ENCODE results near the gene DOCK10.
A peak's percentile ranks its signal among the peaks of the same experiment; 100 is the strongest.
"Not testable (repeated sequence)": the region's sequence is repeated elsewhere in the genome, so short reads cannot be mapped to it uniquely, and the experiment has no call there.

DOCK10 gene

DNA sequence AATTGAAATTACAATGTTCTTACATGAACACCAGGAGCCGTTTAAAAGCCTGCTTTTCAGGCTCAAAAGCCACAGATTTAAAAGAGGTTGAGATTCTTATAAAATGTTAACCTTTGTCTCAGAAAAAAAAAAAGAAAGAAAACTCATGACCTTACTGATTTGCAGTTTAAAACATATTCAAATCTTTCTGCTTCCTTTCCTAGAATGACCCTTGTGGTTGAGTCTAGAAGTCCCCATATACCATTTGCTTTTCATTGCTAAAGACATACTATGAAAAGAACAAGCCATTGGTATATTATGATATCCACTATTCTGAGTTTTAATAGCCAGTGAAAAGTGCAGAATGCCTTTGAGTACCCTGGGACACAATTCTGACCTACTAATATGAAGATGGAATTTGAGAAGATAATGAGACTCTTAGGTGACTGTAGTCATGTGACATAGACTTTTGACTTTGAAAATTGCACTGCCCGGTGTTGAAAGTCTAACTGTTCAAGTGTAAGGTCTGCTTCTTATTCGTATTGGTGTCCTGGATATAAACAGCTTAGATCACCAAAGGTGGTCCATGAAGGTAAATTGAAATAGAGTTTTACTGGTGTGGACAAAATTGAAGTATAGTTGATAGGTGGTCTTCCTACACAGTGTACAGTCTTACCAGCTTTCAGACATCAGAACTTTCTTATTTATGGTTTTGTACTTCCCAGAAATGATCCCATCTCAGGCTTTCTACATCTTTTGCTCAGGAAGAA lies 117.0 kb downstream of the DOCK10 start:
- no peak for DNase-seq (ENCODE audit: extremely low read depth in 1 of 2, low read depth in 1 of 2)

DNA sequence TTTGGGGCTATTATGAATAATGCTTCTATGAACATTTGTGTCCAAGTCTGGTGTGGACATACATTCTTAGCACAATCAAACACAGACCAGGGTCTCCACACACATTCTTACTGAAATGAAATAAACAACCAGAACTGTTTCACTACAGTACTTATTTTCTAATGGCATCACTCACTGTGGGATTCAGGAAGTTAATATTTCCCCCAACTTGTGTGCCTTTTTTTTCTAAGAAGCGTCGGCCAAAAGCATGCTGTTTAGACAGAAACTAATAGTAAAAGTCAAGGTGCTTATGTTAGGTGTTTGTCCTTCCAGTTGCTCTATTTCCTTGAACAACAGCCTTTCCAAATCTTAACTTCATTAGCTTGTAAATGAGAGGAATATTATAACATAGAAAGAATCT lies 117.6 kb downstream of the DOCK10 start:
- DNase-seq (ENCODE audit: extremely low read depth in 1 of 2, low read depth in 1 of 2): no peak

DNA sequence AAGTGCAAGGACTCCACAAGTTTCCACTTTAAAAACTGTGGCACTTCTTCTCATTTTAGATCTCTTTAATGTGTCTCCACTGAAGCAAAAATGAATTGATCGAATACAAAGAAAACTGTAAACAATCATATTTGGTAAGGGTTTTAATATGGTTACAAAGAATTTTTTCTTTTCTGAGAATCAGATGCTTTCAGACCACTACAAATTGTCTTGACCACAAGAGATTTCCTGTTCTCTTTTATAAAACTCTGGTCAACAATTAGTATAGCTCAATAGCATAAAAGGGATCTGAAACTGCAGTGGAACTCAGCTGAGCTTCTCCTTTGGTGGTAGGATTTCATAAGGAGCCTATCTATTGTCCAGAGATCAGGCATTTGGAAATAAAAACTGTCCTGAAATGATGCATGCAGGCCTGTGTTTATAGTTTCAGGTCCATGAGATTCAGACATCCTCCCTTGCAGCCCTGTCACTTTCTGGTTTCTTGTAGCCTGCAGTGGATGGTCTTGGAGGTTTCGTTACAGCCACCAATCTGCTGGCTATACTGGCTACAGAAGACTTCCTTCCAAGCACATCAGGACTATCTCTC lies 120.0 kb downstream of the DOCK10 start:
- DNase-seq (ENCODE audit: extremely low read depth in 1 of 2, low read depth in 1 of 2): no peak

DNA sequence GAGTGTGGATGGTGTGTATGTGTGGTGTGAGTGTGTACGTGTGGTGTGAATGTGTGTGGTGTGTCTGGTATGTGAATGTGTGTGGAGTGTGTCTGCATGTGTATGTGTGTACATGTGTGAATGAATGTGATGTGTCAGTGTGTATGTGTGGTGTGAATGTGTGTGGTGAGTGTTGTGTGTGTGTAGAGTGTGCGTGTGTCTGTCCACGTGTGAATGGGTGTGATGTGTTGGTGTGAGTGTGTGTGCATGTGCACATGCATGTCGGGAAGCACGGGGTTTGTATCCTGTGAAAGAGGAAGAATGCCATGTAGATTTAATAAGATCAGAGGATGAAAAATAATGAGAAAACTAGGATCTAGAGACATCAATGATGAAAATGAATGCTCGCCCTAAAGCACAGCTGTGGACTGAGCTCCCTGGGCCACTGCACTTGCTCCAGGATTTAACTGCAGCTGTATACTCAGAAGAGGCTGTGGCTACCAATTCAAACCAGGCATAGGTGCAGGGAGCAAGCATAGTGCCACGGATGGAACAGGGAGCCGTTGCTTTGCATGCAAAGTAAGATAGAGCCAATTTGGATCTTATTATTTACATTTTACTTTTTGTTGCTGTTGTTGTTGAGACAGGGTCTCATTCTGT lies 122.7 kb downstream of the DOCK10 start:
- no peak for DNase-seq (ENCODE audit: extremely low read depth in 1 of 2, low read depth in 1 of 2)

DNA sequence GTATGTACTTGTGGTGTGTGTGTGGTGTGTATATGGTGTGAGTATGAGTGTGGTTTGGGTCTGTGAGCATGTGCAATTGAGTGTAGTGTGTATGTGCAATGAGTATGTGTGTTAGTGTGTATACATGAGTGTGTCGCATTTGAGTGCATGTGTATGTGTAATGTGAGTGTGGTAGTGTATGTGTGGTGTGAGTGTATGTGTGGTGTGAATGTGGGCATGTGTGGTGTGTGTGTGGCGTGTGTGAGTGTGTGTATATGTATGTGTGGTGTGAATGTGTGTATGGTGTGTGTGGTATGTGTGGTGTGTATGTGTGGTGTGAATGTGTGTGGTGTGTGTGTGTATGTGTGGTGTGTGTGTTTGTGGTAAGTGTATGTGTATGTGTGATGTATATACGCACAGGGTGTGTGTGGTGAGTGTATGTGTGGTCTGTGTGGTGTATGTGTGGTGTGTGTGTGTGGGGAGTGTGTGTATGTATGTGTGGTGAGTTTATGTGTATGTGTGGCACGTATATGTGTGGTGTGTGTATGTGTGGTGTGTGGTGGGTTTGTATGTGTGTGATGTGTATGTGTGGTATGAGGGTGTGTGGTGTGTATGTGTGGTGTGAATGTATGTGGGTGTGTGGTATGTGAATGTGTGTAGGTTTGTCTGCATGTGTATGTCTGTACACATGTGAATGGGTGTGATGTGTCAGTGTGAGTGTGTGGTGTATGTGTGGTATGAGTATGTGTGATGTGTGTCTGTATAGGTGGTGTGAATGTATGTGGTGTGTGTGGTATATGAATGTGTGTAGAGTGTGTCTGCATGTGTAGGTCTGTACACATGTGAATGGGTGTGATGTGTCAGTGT lies 123.4 kb downstream of the DOCK10 start:
- no peak for DNase-seq (ENCODE audit: extremely low read depth in 1 of 2, low read depth in 1 of 2)

DNA sequence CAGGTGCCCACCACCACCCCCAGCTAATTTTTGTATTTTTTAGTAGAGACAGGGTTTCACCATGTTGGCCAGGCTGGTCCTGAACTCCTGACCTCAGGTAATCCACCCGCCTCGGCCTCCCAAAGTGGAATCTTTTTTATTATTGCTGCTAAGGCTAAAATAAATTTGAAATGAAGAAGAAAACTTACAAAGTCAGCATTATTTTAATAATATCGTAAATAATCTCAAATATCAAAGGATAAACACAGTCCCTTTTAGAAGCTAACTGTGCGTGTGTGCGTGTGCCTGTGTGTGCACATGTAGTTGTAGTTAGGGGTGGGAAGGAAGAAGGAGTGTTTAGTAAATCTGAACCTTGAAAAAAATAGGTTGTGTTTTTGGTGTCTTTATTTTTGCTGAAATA lies 125.0 kb downstream of the DOCK10 start:
- not testable (repeated sequence) for DNase-seq (ENCODE audit: extremely low read depth in 1 of 2, low read depth in 1 of 2)

DNA sequence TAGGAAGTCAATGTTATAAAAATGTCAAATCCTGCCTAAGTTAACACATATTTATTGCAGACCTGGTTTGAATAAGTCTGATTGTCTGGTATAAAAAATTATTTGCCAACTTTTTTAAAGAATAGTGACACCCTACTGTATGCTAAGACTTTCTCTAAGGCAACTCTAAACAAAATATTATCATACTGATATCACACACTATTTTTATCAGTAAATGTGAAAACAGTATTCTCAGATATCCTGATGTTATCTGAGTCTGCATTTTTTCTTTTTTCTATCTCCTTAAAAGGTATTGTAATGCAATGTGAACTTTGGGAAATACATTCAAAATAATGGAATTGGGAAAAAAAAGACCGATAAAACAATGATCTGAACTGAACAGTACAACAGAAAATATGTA lies 127.1 kb downstream of the DOCK10 start:
- DNase-seq (ENCODE audit: extremely low read depth in 1 of 2, low read depth in 1 of 2): no peak

DNA sequence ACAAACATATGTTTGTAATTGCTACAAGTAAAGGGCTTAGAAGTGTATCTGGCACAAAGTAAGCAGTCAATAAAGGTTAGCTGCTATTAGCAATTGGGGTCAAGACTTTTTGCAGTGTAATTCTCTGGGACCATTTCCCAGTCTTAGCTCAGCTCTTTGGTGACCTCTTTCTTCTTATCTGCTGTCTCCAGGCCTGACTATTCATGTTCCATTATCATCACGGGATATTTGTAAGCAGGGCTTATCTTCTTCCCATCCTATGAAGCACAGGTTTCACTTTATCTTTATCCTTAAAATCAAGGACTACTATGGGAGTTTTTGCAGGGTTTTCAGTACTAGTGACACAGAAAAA lies 131.7 kb downstream of the DOCK10 start:
- DNase-seq (ENCODE audit: extremely low read depth in 1 of 2, low read depth in 1 of 2): no peak

DNA sequence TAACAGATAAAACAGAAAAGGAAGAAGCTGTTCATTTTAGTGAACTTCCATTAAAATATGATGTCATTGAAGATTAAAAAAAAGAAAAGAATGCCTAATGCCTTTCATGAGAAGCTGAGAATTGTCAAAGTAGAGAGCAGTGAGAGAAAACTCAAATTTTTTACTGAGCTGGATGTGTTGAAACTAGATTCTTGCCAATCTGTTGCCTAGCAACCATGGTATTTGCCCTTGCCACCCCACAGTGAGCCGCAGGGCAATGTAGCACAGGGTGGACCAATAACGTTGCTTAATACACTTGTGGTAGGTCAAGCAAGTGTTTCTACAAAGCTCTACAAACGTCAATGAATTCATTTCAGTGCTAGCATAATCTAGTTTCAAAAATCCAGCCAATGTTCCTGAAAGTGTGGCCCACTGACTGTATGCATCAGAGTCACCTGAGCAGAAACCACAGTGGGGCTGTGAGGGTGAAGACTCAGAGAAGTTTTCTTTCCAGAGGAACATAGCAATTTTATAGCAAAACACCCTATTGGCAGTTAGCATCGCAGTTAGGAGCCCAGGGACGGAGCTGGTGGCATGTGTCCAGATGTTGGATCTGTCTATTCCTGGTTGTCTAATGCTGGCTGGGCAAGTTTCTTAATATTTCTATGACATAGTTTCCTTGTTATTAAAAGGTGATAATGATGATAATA lies 132.2 kb downstream of the DOCK10 start:
- DNase-seq (ENCODE audit: extremely low read depth in 1 of 2, low read depth in 1 of 2): peak in 1 of 2 donors; percentile 26

DNA sequence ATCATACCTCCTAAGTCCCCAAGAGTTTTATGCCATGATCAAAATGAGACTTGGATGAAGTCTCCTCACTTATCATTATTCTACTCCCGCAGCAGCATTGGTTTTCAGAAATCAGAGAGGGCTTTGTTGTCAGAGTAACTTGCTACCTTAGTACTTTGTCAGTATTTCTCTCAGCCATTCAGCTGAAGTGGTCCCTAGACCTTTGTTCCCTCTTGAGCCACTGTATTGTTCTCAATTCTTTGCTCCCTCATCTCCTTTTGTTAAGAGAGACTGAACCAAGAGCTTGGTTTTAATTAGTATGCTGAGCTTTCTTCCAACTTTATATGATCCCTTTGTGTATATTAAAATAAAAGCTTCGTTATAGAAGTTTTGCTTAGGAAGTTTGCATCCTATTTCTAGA lies 133.4 kb downstream of the DOCK10 start:
- DNase-seq (ENCODE audit: extremely low read depth in 1 of 2, low read depth in 1 of 2): no peak

DNA sequence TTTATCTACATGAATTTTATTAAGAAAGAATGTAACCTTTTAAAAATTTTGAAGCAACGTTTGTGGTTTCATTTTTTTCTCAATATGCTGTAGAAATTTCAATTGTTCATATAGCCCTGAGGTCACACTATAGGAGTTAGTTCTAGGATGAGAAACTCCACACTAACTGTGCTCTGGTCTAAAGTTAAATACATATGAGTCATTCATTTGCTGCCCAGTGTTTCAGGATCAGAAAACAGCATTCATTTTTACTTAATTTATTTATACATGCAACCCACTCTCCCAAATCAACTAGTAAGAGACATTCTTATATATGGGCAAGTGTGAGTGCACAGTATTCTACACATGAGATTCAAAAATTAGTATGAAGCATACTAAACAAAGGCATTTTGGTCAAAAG lies 137.9 kb downstream of the DOCK10 start:
- no peak for DNase-seq (ENCODE audit: extremely low read depth in 1 of 2, low read depth in 1 of 2)

DNA sequence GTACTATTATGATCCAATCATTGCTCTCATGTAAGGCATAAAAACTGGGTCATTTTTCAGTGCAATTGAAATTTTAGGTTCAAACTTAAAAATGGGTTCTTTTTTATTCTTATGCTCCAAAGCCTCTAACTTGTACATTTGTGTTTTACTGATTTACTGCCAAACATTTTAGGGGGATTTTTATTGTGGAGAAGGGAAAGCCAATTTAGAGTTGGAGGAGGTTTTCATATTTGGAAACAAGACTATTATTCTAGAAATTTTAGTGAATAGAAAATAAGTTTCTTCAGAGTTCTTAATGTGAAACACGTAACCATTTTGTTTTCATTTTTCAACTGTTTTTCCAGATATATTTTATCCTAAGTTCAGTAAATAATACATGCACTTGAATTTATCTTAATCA lies 138.6 kb downstream of the DOCK10 start:
- no peak for DNase-seq (ENCODE audit: extremely low read depth in 1 of 2, low read depth in 1 of 2)

DNA sequence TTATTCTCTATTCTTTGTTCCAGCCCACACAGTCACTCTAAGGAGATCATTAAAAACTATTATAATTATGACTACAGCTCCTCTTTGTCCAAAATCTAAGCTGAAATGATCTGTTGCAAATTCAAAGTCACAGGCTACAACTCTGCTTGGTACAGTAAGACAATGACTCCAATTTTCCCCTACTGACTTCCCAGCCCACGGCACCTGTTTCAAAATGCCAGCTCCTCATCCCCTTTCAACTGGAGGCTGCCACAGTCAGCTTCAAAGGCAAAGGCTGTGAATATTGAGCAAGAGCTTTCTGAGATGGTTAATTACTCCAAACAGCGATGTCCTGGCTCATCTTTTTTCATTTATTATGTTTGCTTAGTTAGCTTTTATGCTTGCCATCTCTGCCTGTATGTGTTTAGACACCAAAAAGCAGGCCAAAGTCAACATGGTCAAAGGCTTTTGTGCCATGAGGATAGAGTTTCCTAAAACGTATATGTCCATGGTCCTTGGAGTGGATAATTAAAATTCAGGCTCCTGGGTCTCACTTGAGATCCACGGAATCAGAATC lies 141.1 kb downstream of the DOCK10 start:
- DNase-seq (ENCODE audit: extremely low read depth in 1 of 2, low read depth in 1 of 2): no peak

DNA sequence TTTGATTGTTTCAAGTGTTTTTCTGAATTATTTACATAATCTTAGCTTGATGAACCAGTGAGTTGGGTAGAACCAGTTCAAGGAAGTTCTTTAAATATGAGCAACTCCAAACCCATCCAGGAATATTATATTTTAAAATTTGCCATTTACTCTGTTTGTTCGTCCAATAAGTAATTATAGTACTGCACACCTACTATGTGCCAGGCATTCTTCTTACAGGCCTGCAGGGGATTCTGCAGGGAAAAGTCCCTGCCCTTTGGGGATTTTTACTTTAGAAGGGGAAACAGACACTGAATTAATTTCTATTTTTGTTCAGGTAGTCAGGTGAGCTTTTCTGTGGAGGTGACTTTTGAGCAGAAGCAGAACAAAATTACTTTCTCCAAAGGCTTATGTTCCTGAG lies 146.9 kb downstream of the DOCK10 start:
- DNase-seq (ENCODE audit: extremely low read depth in 1 of 2, low read depth in 1 of 2): no peak

DNA sequence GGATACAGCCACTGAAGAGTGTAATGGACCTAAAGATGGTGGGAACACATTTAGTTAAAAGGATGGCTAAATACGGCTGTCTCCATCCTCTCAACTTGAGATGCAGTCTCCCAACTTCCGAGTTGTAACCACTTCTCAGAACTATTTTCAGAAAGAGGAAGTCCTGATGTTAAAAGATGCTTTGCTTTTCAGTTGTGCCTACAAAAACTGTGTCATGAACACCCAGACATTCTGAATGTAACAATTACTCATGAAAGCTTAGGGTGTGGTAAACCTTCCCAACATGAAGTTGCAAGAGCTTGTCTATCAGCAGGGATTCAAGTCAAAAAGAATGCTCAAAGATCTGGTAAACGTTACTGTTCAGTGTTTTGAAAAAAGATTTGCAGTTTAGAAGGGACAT lies 147.9 kb downstream of the DOCK10 start:
- DNase-seq (ENCODE audit: extremely low read depth in 1 of 2, low read depth in 1 of 2): no peak

DNA sequence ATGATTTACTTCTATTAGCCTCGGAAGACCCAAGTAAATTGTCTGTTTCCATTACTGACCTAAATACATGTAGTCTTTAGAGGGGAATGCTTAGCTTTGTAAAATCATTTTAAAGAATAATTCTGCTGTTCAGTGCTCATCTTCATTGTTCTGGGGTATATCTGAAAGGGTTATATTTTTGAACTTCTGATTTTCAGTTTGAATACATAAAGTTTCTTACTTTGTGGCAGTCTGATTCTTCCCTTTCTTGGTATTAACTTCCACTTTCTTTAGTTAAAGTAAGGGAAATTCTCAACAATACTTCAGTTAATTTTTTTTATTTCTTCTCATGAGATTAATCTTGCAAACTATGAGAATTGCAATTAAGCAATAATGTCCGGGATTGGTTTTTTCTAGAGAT lies 148.4 kb downstream of the DOCK10 start:
- no peak for DNase-seq (ENCODE audit: extremely low read depth in 1 of 2, low read depth in 1 of 2)

DNA sequence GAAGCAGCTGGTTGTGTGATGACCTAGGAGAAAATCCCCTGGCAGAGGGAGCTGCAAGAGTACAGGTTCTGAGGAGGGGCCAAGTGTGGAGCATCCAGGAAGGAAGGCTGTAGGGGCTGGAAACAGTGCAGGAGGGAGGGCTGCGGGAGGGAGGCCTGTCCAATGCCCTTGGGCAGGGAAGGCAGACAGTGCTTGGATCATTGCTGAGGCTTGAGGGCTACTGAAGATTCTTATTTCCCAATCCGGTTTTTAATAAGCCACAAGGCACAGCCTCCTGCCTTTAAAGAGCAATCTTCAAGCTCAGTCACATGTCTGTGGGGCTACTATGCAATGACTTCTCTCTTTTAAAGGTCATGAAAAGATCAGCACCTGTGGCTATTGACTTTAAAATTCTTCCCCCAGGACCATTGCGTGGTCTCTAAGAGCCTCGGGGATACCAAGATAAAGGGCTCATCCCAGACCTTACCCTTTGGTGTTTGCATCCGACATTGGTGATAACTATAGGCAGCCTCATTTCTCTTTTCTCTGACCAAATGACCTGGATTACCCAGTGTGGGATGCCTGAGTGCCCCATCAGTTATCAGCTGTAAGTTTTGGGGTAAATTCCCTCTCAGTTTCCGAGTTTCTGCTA lies 149.6 kb downstream of the DOCK10 start:
- no peak for DNase-seq (ENCODE audit: extremely low read depth in 1 of 2, low read depth in 1 of 2)

DNA sequence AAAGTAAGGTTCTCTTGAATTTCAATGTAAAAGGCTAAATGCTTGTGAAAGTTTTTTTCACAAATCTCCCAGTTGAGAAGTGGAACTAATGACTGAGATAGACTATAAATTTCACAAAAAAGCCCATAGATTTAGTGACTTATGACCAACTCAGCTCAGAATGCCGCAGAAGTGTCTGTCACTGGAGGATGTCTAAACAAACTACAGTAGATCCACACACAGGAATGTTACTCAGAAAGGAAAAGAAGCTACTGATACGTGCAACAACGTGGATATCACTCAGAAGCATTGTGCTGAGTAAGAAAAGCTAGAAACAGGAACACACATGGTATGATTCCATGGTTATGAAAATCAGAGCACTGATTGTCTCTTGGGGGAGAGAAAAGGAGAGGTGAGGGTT lies 151.9 kb downstream of the DOCK10 start:
- no peak for DNase-seq (ENCODE audit: extremely low read depth in 1 of 2, low read depth in 1 of 2)

DNA sequence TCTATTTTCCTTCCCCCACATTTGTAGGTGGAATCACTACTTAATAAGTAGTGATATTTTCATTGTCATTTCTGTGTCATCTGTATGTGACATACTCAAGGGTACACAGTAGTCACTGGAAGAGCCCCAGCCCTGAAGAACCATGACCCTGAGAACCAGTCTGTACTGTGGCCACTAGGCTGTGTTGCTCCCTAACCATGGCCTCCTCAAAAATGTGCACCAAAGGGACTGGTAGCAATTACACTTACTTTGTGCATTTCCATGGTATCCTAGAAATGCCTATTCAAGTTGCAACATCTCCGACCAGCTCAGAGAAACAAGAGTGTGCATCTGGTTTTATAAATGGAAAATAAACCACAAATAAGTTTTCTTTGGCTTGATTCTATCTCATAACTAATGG lies 155.1 kb downstream of the DOCK10 start:
- no peak for DNase-seq (ENCODE audit: extremely low read depth in 1 of 2, low read depth in 1 of 2)

DNA sequence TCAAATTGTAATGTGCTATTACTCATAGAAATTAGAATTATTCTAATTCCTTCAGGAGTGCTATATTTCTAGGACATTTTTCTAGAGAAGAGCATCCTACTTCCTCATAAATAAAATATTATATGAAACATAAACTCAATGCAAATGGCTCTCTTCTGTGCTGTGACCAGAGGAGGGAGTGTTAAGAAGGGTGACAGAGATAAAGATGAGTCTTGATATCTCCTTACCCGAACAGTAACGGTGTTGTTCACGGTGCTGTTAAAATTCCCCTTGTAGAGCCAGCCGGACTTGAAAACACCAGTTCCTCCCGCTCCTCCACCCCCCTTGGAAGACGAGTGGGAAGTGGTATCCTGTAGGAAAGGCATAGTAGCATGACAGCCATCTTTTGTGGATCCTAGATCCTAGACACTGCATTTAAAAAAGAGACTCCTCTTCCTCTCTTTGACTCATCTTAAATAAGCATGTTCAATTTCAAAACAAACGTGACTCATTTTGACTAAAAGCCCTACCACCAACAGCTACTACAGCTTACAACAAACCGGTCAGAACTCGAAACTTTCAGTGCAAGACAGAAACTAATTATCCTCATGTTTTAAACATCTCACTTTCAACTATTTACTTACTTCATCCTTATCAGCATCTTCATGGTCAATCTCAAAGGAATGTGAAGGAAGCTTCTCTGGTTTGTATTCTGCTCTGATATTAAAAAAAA lies 156.3 kb downstream of the DOCK10 start:
- DNase-seq (ENCODE audit: extremely low read depth in 1 of 2, low read depth in 1 of 2): no peak
